Esophagus mucosa (tissue), 1 donor: ENCODE measurements around the gene CPHXL2. TPM values are rescaled to one million over a fixed set of nuclear protein-coding genes. Genes with fewer than 3 reads are reported as not detected.

Experiments
- ATAC-seq: fragments of 200-7000 bp; cut with Tn5 transposase; one replicate; pipeline ENCODE4 v1.9.1; 2020
- total RNA-seq: library from RNA; stranded (reverse); gene quantifications from one replicate; pipeline ENCODE4 v1.2.4, GENCODE V29; 2023
- donor health status: DM: yes; HTN: yes; CAD: no.

The CPHXL2 gene
- total RNA-seq, 1 donor from 2014 or later, result not detected

DNA sequence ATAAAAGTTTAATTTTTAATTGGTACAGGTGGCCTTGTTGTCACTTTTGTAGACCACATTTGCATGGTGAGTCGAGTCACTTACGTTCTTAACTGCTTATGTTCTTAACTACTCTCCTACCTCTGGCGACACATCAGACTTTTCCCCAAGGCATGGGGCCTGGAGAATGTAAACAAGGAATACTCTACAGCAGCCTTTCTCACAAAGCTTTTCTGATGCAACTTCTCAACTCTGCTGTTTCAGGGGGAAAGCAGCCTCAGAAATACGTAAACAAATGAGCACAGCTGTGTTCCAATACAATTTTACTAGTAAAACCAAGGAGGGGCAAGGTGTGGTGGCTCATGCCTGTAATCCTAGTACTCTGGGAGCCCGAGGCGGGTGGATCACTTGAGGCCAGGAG is 36.2 kb downstream of the CPHXL2 start:
- no peak for ATAC-seq

DNA sequence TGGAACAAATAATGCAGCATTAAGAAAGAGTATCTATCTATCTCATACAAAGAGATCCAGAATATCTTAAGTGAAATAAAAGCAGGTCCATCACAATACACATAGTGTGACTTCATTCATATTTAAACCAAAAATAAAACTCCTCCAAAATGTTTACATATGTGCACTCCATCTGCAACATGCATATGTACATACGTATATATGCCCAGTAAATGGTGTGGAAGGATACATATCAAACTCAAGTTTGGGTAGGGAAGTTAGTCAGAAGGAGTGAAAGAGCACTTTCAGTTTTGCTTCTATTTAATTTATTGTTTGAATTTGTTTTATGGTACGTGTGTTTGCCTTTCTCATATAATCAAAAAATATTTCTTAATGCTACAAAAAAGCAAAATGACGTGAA is 41.8 kb downstream of the CPHXL2 start:
- no peak for ATAC-seq

DNA sequence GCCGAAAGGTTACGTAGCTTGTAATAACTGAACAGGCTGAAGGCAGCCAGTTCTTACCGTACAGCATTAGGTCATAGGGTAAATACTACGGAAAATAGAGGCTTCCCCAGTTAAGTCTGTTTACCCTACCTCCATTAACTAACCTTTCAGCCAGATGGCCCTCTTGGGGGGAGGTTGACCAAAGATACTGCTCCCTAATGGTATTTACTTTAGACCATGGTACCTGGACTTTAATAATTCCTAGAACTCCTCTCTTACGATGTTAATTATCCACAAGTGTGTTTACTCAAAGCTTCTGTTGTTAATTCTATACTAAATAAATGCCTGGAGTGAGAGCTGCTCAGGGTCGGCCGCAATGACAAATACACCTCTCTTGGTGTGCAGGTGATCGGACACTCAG is 44.0 kb downstream of the CPHXL2 start:
- no peak for ATAC-seq

DNA sequence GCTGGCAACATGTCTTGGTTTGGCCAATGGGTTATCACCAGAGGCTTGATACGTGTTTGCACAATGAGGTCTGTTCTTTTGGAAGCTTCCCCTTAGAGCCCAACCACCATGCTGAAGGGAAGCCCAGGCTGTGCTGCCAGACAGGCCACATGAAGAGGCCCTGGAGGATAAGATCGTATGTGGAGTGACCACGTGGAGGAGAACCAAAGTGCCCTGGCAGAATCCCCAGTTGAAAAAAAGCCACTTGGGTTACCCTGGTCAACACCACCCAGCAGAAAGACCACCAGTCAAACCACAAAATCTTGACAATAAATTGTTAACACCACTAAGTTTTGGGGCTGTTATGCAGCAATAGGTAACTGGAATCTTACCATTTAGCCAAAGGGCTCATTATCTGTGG is 46.8 kb downstream of the CPHXL2 start:
- ATAC-seq, result no peak

DNA sequence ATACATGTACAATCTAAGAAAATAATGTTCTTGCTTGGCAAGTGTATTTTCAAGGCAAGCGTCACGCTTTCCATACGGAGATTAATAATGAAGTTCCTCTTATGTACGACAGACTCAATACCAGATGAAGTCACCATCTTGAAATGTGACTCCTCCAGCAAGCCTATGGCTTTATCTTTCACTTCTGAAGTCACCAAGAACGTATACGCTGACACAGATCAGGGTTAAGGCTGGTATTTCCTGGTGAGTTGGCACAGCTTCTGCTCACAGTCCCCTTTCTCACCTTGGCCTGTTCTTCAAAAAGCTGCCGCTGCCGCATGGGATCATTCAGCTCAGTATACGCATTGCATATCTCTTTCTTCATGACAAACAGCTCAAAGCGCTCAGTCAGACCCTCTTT is 47.7 kb downstream of the CPHXL2 start:
- no peak for ATAC-seq

DNA sequence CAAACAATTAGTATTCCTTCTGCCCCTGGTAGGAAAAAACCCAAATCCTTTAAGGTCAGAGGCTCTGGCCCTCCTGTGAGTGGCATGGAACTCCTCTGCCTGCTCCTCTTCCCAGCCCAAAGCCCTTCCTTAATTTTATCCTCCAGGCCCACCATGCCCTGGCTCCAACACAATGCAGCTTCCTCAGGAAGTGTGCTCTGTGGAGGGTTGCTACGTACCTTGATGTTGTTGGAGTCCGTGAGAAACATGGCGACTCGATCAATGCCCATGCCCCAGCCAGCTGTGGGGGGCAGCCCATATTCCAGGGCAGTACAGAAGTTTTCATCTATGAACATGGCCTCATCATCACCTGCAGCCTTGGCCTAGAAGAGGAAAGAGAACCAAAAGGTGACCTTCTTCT is 48.5 kb downstream of the CPHXL2 start:
- ATAC-seq, result no peak

DNA sequence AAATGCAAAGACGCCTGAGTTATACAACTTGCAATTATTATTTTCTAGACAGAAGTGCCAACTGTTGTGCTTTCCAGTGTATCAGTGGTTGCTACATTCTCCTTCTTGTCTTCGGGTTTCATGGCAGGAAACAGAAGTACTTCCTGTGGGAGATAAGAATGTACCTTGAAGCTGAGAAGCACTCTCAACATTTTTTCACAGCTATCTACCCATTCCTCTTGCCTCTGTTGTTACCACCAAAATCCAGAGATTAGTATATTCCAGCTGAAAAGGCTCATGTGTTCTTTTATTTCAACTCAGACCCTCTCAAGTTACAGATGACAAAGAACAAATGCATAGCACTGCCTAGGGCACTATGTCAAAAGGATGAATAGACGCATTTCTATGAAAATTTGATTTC is 49.0 kb downstream of the CPHXL2 start:
- ATAC-seq, result no peak

DNA sequence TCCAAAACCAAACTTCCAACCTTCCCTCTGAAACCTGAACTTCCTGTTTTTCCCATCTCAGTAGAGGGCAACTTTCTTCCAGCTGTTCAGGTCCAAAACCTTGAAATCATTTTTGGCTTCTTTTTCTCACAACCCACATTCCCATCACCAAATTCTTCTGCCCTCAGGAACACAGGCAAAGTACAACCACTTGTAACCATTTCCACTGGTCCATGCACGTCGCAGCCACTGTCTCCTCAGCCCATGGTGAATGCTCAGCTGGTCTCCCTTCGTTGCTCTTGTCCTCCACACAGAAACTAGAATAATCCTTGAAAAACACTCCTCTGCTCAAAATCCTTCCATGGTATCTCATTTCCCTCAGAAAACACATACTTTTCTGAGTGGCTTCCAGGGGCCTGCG is 50.0 kb downstream of the CPHXL2 start:
- no peak for ATAC-seq

DNA sequence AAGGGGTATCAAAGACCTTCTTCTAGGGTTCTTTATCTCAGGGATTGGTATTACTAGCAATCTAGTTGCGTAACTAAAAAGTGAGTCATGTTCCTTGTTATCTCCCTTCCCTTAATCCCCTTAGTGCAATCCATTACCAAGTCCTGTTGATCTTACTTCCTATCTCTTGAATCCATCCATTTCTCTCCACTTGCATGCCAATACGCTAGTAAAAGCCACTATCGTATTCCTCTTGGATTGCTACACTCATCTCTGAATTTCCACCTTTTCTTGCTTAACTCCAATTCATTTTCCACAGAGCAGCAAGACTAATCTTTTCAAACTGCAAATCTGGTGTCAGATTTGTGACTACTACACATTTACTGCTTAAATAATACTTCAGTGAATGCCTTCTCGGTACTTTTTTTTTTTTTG is 51.9 kb downstream of the CPHXL2 start:
- ATAC-seq, result no peak

DNA sequence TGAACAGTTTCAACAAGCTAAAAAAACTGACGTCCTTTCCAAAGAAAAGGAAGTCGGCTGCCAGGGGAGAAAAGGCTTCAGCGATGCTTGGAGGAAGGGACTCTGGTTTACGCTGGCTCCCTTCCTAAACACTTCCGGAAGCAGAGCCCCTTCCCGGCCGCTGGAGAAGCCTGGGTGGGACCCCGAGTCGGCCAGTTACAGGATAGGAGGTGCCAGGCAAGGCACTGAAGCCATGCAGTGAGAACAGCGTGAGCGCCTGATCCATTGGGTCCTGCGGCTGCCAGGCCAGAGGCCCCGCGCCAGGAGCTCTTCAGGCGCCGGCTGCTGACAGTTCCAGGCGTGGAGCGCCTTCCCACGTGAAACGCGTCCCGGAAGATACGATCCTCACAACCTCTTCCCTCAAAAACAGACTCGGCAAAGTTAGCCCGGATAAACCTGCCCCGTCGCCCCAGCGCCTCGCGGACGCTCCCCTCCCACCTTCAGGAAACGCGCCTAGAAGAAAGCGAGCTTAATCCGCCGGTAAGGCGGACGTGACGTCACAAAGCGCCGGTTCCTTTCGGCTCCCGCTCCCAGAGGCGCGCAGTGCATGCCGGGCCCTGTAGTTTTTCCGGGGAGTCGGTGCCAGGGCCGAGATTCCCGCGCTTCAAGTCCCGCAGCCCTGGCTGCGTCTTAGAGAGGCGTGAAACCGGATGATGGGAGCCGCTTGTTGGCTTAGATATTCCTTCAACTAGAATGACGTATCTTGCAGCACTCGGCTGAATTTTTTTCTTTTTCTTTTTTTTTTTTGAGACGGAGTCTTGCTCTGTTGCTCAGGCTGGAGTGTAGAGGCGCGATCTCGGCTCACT is 53.8 kb downstream of the CPHXL2 start, which contains the start of gene ADAT1:
ADAT1 (minus strand) TSS at position 521 of the 845 bp plus-strand sequence. CDS start 2,482 bp downstream, outside the sequence.
- ATAC-seq, result peak; percentile 97

DNA sequence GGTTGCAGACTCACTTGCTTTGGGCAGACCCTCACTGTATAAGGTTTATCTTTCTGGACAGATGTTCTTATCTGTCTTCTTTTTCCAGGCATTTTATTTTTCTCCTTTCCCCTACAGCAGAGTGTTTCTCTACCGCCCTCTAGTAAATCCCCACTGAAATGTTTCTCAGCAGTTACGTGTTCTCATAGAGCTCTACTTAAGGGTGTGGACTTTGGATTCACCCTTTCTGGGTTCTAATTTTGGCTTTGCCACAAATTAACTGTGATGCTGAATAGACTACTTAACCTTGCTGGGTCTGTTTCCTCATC is 55.7 kb downstream of the CPHXL2 start:
- no peak for ATAC-seq

DNA sequence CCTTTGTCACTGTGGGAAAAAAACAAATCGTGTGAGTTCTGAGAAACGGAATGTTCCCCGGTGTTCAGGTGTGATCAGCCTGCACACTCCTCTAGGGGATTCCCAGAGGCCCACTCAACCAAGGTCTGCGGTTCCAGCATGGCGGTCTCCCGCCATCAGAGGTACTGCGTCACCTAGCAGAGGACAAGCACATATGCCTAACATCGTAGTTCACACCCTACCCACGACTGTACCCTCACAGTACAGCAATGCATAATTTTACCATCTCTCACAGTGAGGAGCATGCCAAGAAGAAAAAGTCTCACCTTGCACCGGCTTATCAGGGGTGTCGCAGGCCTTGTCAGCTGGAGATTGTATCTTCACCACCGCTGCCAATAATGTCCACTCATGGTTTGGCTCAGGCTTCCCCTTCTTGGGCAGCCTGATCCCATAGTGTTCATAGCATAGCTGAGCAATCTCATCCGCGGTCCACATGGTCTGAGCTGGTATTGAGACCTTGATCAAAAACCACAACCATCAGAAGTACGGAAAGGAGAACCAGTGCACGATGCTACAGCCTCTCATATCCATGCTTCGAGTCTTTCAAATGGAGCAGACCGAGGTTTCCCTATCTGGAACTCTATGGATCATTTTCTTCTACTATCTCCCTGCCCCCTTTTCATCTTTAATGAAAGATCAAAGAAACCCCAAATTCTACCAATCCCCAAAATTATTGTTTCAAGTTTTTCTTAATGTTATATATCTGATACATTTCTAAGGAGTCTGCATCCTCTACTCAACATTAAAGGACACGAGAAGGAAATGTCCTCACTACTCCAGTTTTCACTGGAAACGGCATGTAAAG is 56.3 kb downstream of the CPHXL2 start:
- ATAC-seq, result no peak

DNA sequence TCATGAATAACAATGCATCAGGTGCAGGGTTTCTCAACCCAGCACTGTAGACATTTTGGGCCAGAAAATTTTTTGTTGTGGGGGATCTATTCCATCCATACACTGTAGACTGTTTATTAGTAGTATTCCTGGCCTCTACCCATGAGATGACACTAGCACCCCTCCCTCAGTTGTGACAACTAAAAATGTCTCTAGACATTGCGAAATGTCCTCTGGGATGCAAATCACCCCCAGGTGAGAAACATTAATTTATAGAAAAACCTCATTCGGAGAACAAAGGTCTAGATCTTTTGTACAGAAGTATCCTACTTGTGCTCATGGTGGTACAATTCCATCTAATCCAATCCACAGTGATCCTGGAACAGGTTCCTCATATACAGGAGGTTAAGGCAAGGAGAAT is 58.0 kb downstream of the CPHXL2 start:
- ATAC-seq, result no peak

DNA sequence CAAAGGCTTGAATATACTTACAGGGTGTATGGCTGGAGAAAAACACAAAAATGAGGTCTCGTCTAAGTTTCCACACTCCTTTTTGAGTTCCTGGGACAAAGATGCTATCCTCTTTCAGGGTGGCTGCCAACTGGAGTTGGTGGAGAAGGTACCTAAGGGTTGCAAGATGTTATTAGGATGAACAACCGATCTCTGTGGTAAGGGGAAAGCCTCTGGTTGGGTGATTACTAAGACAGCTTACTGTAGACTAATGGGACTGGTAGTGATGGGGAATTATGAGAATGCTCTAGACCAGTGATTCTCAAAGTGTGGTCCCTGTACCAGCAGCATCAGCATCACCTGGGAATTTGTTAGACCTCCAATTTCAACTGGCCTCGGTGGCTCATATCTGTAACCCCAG is 59.7 kb downstream of the CPHXL2 start:
- ATAC-seq, result no peak

DNA sequence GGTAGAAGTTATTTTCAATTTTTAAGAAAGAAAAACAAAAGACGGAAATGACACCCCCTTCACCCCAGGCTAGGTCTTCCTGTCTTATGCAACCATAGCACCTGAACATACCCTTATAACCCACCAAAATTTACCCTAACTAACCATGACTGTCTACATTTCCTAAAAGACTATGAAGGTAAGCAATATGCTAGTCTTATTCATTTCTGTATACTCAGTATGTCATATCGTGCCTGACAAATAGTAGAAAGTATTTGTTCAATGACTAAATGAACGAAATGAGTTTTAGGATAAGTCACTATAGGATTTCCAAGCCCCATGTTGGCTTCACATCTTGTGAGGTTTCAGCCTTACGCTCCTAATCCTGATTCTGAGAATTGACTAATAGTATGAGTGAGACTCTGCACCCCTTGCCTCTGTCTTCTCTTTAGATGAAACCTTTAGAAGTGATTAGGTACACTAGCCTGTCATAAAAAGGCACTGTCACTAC is 60.2 kb downstream of the CPHXL2 start:
- no peak for ATAC-seq

DNA sequence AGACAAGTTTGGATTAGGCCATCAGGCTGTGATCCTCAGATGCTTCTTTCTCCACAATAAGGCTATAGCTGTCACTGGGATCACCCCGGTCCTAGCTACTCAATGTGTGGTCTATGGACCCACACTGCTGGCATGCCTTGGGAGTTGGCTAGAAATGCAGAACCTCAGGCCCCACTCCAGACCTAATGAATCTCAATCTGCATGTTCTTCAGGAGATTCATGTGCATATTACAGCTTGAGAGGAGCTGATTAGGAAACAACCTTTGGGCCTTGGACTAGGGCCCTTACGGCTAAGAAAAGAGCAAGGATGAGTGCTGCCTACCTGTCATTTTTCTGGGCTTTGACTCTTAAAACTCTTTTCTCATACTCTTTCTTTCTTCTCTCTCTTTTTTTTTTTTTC is 61.2 kb downstream of the CPHXL2 start:
- no peak for ATAC-seq

DNA sequence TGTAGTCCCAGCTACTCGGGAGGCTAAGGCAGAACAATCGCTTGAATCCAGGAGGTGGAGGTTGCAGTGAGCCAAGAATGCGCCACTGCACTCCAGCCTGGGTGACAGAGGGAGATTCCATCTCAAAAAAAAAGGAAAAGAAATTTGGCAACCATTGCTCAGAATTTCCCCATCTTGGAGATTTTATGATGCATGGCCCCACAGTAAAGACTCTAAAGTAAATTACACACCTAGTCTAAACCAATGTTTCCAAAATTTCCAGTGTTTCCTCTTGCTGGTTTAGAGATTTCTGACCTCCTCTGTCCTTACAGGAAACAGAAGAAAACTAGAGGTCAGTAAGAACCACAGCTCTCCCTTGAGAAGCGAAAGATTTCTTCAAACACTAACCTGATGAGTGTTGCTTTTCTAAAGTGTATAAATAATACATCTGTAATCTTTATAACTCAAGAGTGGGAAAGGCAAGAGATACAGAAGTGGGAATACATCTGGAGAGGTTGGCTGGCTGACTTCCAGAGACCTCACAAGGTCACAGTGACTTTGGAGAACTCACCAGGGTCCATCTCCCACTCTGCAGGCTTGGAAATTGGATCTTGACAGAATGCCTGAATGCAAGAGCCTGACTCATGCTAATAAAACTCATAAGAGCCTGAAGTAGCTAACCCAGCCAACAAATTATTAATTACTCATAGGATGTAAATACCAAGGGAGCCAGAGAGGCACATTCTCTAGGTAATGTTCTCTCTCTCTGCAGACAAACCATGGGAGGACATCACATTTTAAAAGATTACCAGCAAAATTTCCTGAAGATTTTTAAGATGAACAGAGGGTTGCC is 62.5 kb downstream of the CPHXL2 start:
- no peak for ATAC-seq

Other genes with a start within 250 kb of the CPHXL2 start
- gene CFDP1, start 243.5 kb downstream of the CPHXL2 start, total RNA-seq, result 33.5 TPM
- 11.1 TPM for gene TMEM170A, start 212.3 kb downstream of the CPHXL2 start, total RNA-seq
- gene CHST6, start 181.6 kb downstream of the CPHXL2 start, total RNA-seq, result 4.6 TPM
- not detected for gene CHST5, start 140.9 kb downstream of the CPHXL2 start, total RNA-seq
- gene TMEM231, start 120.8 kb downstream of the CPHXL2 start, total RNA-seq, result 3.1 TPM
- 47.7 TPM for gene GABARAPL2, start 110.6 kb downstream of the CPHXL2 start, total RNA-seq
- 25.5 TPM for gene ADAT1, start 53.7 kb downstream of the CPHXL2 start, total RNA-seq
- 91.9 TPM for gene KARS1, start 29.3 kb downstream of the CPHXL2 start, total RNA-seq
- gene TERF2IP, start 29.2 kb downstream of the CPHXL2 start, total RNA-seq, result 23.4 TPM
- not detected for gene DUXB, start 24.5 kb upstream of the CPHXL2 start, total RNA-seq
- gene CPHXL, start 49.5 kb upstream of the CPHXL2 start, total RNA-seq, result not detected